K562 (cell line): ENCODE results near the gene ROBO2.

Source experiments
- FOS ChIP-seq: IDR thresholded peaks from 3 replicates; pipeline ENCODE4 v1.6.1; 2011; ENCODE audit not compliant: insufficient read length; ENCODE audit errors: extremely low read depth
- HNRNPH1 ChIP-seq: fragments of 200-400 bp; formaldehyde crosslinking; optimal IDR thresholded peaks from 2 replicates; pipeline ENCODE3; 2017; ENCODE audit warnings: low read depth, mild to moderate bottlenecking, low read length, moderate library complexity
- MAFK ChIP-seq: IDR thresholded peaks from 2 replicates; pipeline ENCODE4 v1.6.1; 2011; ENCODE audit warnings: low read length, improper control_type of control experiment
- TAF7 ChIP-seq: fragments of 450-650 bp; IDR thresholded peaks from 2 replicates; pipeline ENCODE4 v1.6.1; 2016; ENCODE audit warnings: missing genetic modification characterization, missing compliant biosample characterization
- ZNF224 ChIP-seq: sonication (generic); formaldehyde crosslinking; IDR thresholded peaks from 2 replicates; pipeline ENCODE4 v1.8.0; 2022; ENCODE audit warnings: mild to moderate bottlenecking, missing genetic modification reagents

- TF ChIP-seq FOS (no peak), HNRNPH1 (no peak), TAF7 (tag) (no peak), ZNF224 (CRISPR knock-in tag) (no peak), MAFK (no peak)
Observed at GRCh38 chr3:77655396-77655795, 615.5 kb downstream of the ROBO2 start.
